ENCODE measurements around the gene CELF5.

CELF5 gene

GRCh38 chr19:3344608-3345598, 120.4 kb downstream of the CELF5 start:
- DNase-seq (ENCODE audit: low read depth): no peak

GRCh38 chr19:3345850-3346460, 121.5 kb downstream of the CELF5 start:
- DNase-seq (ENCODE audit: low read depth): no peak

Measured in stimulated activated CD8-positive, alpha-beta memory T cell treated with anti-CD3 and anti-CD28 coated beads, Interleukin-15, amount 100 ng/mL, for 24 hours (primary cell).